ENCODE data around the gene ID3. TPM values are rescaled to one million over a fixed set of nuclear protein-coding genes. Genes with fewer than 3 reads are reported as not detected.
A peak's percentile ranks its signal among the peaks of the same experiment; 100 is the strongest.

Gene ID3
- total and polyA plus RNA-seq, 9 of the 15 experiments (the other 6 are each of a cell fraction or from before 2014, with no cell fraction given), result 6.8 to 59.8 (median 23.5) TPM

GRCh38 chr1:23554481-23555269 lies 4.6 kb downstream of the ID3 start (continued):
- TF ChIP-seq, protein P1, sequence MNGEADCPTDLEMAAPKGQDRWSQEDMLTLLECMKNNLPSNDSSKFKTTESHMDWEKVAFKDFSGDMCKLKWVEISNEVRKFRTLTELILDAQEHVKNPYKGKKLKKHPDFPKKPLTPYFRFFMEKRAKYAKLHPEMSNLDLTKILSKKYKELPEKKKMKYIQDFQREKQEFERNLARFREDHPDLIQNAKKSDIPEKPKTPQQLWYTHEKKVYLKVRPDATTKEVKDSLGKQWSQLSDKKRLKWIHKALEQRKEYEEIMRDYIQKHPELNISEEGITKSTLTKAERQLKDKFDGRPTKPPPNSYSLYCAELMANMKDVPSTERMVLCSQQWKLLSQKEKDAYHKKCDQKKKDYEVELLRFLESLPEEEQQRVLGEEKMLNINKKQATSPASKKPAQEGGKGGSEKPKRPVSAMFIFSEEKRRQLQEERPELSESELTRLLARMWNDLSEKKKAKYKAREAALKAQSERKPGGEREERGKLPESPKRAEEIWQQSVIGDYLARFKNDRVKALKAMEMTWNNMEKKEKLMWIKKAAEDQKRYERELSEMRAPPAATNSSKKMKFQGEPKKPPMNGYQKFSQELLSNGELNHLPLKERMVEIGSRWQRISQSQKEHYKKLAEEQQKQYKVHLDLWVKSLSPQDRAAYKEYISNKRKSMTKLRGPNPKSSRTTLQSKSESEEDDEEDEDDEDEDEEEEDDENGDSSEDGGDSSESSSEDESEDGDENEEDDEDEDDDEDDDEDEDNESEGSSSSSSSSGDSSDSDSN (IDR thresholded peaks at IDR 0.05; ENCODE audit: borderline replicate concordance in 1 of 2, low read depth in 2 of 2, low read length in 2 of 2), result peak; percentile 68 to 83; a peak in 3 of 4 replicates
- TF ChIP-seq, protein P2, sequence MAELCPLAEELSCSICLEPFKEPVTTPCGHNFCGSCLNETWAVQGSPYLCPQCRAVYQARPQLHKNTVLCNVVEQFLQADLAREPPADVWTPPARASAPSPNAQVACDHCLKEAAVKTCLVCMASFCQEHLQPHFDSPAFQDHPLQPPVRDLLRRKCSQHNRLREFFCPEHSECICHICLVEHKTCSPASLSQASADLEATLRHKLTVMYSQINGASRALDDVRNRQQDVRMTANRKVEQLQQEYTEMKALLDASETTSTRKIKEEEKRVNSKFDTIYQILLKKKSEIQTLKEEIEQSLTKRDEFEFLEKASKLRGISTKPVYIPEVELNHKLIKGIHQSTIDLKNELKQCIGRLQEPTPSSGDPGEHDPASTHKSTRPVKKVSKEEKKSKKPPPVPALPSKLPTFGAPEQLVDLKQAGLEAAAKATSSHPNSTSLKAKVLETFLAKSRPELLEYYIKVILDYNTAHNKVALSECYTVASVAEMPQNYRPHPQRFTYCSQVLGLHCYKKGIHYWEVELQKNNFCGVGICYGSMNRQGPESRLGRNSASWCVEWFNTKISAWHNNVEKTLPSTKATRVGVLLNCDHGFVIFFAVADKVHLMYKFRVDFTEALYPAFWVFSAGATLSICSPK (IDR thresholded peaks at IDR 0.05; ENCODE audit: borderline replicate concordance), result no peak
- TF ChIP-seq MAFG (tag; conservative IDR thresholded peaks at IDR 0.05), result no peak
- TF ChIP-seq SMARCB1 (IDR thresholded peaks at IDR 0.05; ENCODE audit: insufficient read length, low read depth), result no peak
- no peak for TF ChIP-seq ZNF277 (CRISPR knock-in tag; IDR thresholded peaks at IDR 0.05; ENCODE audit: borderline replicate concordance)
- no peak for TF ChIP-seq HMG20B (CRISPR knock-in tag; IDR thresholded peaks at IDR 0.05)
- TF ChIP-seq ZNF384 (IDR thresholded peaks at IDR 0.05; ENCODE audit: low read depth, low read length), result no peak
- TF ChIP-seq BRF1 (IDR thresholded peaks at IDR 0.05; ENCODE audit: borderline replicate concordance, extremely low read depth, insufficient read length), result no peak
- no peak for TF ChIP-seq U2AF1 (optimal IDR thresholded peaks at IDR 0.05; ENCODE audit: low read depth, low read length)
- TF ChIP-seq MAZ (CRISPR knock-in tag; conservative IDR thresholded peaks at IDR 0.05 in 1 of 2, IDR thresholded peaks at IDR 0.05 in 1 of 2), result peak; percentile 90 to 93
- TF ChIP-seq POU5F1 (IDR thresholded peaks at IDR 0.05; ENCODE audit: borderline replicate concordance, low read depth, low read length, partially characterized antibody), result no peak
- 0 out of 2 replicates have a peak, but pooled peaks have one; percentile 24 for TF ChIP-seq SMC3 (conservative IDR thresholded peaks at IDR 0.05; ENCODE audit: insufficient read depth, low read depth, low read length)
- TF ChIP-seq ZNF140 (CRISPR knock-in tag; IDR thresholded peaks at IDR 0.05), result no peak
- TF ChIP-seq RBM14 (IDR thresholded peaks at IDR 0.05; ENCODE audit: borderline replicate concordance, insufficient read depth, low read depth, low read length), result 0 out of 2 replicates have a peak, but pooled peaks have one; percentile 62
- TF ChIP-seq ZNF324 (CRISPR knock-in tag; IDR thresholded peaks at IDR 0.05), result no peak
- TF ChIP-seq NR2C1 (IDR thresholded peaks at IDR 0.05), result no peak
- TF ChIP-seq NR2C1 (tag; IDR thresholded peaks at IDR 0.05), result no peak
- peak; percentile 72 for TF ChIP-seq GABPA (tag; conservative IDR thresholded peaks at IDR 0.05; ENCODE audit: low read depth)
- TF ChIP-seq, protein P3, sequence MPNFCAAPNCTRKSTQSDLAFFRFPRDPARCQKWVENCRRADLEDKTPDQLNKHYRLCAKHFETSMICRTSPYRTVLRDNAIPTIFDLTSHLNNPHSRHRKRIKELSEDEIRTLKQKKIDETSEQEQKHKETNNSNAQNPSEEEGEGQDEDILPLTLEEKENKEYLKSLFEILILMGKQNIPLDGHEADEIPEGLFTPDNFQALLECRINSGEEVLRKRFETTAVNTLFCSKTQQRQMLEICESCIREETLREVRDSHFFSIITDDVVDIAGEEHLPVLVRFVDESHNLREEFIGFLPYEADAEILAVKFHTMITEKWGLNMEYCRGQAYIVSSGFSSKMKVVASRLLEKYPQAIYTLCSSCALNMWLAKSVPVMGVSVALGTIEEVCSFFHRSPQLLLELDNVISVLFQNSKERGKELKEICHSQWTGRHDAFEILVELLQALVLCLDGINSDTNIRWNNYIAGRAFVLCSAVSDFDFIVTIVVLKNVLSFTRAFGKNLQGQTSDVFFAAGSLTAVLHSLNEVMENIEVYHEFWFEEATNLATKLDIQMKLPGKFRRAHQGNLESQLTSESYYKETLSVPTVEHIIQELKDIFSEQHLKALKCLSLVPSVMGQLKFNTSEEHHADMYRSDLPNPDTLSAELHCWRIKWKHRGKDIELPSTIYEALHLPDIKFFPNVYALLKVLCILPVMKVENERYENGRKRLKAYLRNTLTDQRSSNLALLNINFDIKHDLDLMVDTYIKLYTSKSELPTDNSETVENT (CRISPR knock-in tag; IDR thresholded peaks at IDR 0.05), result peak; percentile 77; the same call in 1 of the 2 replicates
